Spleen (tissue), 7 donors: ENCODE results near the gene RAD51B.
A peak's percentile ranks its signal among the peaks of the same experiment; 100 is the strongest.

Experiments
- CTCF ChIP-seq, 11 experiments: fragments of 200-600 bp in 7 of 11; fragments of 450-650 bp in 4 of 11; sonication (generic) in 4 of 11; IDR thresholded peaks in 8 of 11; conservative IDR thresholded peaks in 3 of 11; 1 replicate in 7 of 11; 2 replicates in 4 of 11; pipeline versions ENCODE4 v1.4.0 to v1.8.0; 2016 to 2021; ENCODE audit warnings: antibody characterized with exemption in 11 of 11, inconsistent platforms in 4 of 11, mild to moderate bottlenecking in 1 of 11
- POLR2A ChIP-seq, 3 donors: fragments of 450-650 bp; IDR thresholded peaks; one replicate each; pipeline ENCODE4 v1.5.1; 2017; ENCODE audit warnings: antibody characterized with exemption in 3 of 3, mild to moderate bottlenecking in 1 of 3
- POLR2AphosphoS5 ChIP-seq, 3 donors: sonication (generic); formaldehyde crosslinking; IDR thresholded peaks; one replicate each; pipeline ENCODE4 v1.5.1; 2017; ENCODE audit warnings: antibody characterized with exemption in 3 of 3
- donor health status: DM: no; HTN: no; CAD: no; lungs with moderate emphysema.
- donor health status: DM: no; HTN: no; CAD: no.
- donor health status: DM: no; HTN: no; CAD: no.

- TF ChIP-seq POLR2A (IDR thresholded peaks at IDR 0.05): no peak
- no peak for TF ChIP-seq CTCF (IDR thresholded peaks at IDR 0.05 in 8 of 11, conservative IDR thresholded peaks at IDR 0.05 in 3 of 11)
- TF ChIP-seq POLR2AphosphoS5 (IDR thresholded peaks at IDR 0.05): peak in 1 of 3 donors; percentile 53
Observed at GRCh38 chr14:68232300-68233055, 412.9 kb downstream of the RAD51B start.
